ENCODE data around the gene GBX2. TPM values are rescaled to one million over a fixed set of nuclear protein-coding genes. Genes with fewer than 3 reads are reported as not detected.
A peak's percentile ranks its signal among the peaks of the same experiment; 100 is the strongest.

Gene GBX2
- total and polyA plus RNA-seq, 4 donors: 1.9 to 10.8 (median 6.9) TPM

GRCh38 chr2:236176951-236177350 is 8.8 kb upstream of the GBX2 start:
- DNase-seq (ENCODE audit: low read depth in 4 of 6, low spot score in 6 of 6): no peak
- H3K27ac ChIP-seq (ENCODE audit: low read depth, low read length): no peak overlapping the region
- no peaks in the 10 kb centered on the region for H3K9me3 ChIP-seq (ENCODE audit: control insufficient read depth, insufficient read depth, low read length)
- H3K36me3 ChIP-seq (ENCODE audit: control insufficient read depth, insufficient read depth, low read length): no peaks in the 10 kb centered on the region
- no peak overlapping the region for H3K4me3 ChIP-seq (ENCODE audit: low read depth, low read length)
- H3K4me1 ChIP-seq (ENCODE audit: control insufficient read depth, insufficient read depth, low read length): peaks cover 45% of the 10 kb centered on the region
- 60% methylated on average over 13 of the region's 21 CpGs for WGBS (ENCODE audit: insufficient coverage)
- peaks cover 94% of the 10 kb centered on the region for H3K27me3 ChIP-seq (ENCODE audit: control insufficient read depth, insufficient read depth, low read length)

GRCh38 chr2:236176417-236176816 is 8.2 kb upstream of the GBX2 start:
- Histone ChIP-seq H3K27me3 (ENCODE audit: control insufficient read depth, insufficient read depth, low read length) (peaks cover 95% of the 10 kb centered on the region), H3K4me3 (ENCODE audit: low read depth, low read length) (no peak overlapping the region), H3K4me1 (ENCODE audit: control insufficient read depth, insufficient read depth, low read length) (peaks cover 48% of the 10 kb centered on the region), H3K36me3 (ENCODE audit: control insufficient read depth, insufficient read depth, low read length) (no peaks in the 10 kb centered on the region), H3K9me3 (ENCODE audit: control insufficient read depth, insufficient read depth, low read length) (no peaks in the 10 kb centered on the region), H3K27ac (ENCODE audit: low read depth, low read length) (no peak overlapping the region)
- 39% methylated on average over 4 of the region's 7 CpGs for WGBS (ENCODE audit: insufficient coverage)
- peak in 2 of 6 donors; percentile 23 for DNase-seq (ENCODE audit: low read depth in 4 of 6, low spot score in 6 of 6)

- Histone ChIP-seq H3K27me3 (ENCODE audit: control insufficient read depth, insufficient read depth, low read length) (peaks cover 96% of the 10 kb centered on the region), H3K9me3 (ENCODE audit: control insufficient read depth, insufficient read depth, low read length) (no peaks in the 10 kb centered on the region), H3K4me1 (ENCODE audit: control insufficient read depth, insufficient read depth, low read length) (peaks cover 56% of the 10 kb centered on the region), H3K27ac (ENCODE audit: low read depth, low read length) (no peak overlapping the region), H3K4me3 (ENCODE audit: low read depth, low read length) (no peak overlapping the region), H3K36me3 (ENCODE audit: control insufficient read depth, insufficient read depth, low read length) (no peaks in the 10 kb centered on the region)
- peak in 1 of 6 donors; percentile 3 for DNase-seq (ENCODE audit: low read depth in 4 of 6, low spot score in 6 of 6)
- 48% methylated on average over 3 of the region's 6 CpGs for WGBS (ENCODE audit: insufficient coverage)
Measured at GRCh38 chr2:236175548-236176150, 7.5 kb upstream of the GBX2 start.

- peak in 1 of 6 donors; percentile 7 for DNase-seq (ENCODE audit: low read depth in 4 of 6, low spot score in 6 of 6)
- Histone ChIP-seq H3K36me3 (ENCODE audit: control insufficient read depth, insufficient read depth, low read length) (no peaks in the 10 kb centered on the region), H3K4me1 (ENCODE audit: control insufficient read depth, insufficient read depth, low read length) (peaks cover 61% of the 10 kb centered on the region), H3K9me3 (ENCODE audit: control insufficient read depth, insufficient read depth, low read length) (no peaks in the 10 kb centered on the region), H3K4me3 (ENCODE audit: low read depth, low read length) (no peak overlapping the region), H3K27me3 (ENCODE audit: control insufficient read depth, insufficient read depth, low read length) (peaks cover 96% of the 10 kb centered on the region), H3K27ac (ENCODE audit: low read depth, low read length) (no peak overlapping the region)
- 27% methylated on average over 8 of the region's 23 CpGs for WGBS (ENCODE audit: insufficient coverage)
Measured at GRCh38 chr2:236173729-236174607, 5.8 kb upstream of the GBX2 start.

GRCh38 chr2:236173036-236173728 is 5.0 kb upstream of the GBX2 start:
- Histone ChIP-seq H3K27ac (ENCODE audit: low read depth, low read length) (peak overlapping the region; percentile 40), H3K4me1 (ENCODE audit: control insufficient read depth, insufficient read depth, low read length) (peaks cover 60% of the 10 kb centered on the region), H3K36me3 (ENCODE audit: control insufficient read depth, insufficient read depth, low read length) (no peaks in the 10 kb centered on the region), H3K9me3 (ENCODE audit: control insufficient read depth, insufficient read depth, low read length) (no peaks in the 10 kb centered on the region), H3K4me3 (ENCODE audit: low read depth, low read length) (no peak overlapping the region), H3K27me3 (ENCODE audit: control insufficient read depth, insufficient read depth, low read length) (peaks cover 95% of the 10 kb centered on the region)
- 4% methylated on average over 61 of the region's 62 CpGs for WGBS (ENCODE audit: insufficient coverage)
- DNase-seq (ENCODE audit: low read depth in 4 of 6, low spot score in 6 of 6): peak in 1 of 6 donors; percentile 1

- no peaks in the 10 kb centered on the region for H3K9me3 ChIP-seq (ENCODE audit: control insufficient read depth, insufficient read depth, low read length)
- H3K27ac ChIP-seq (ENCODE audit: low read depth, low read length): peak overlapping the region; percentile 71
- H3K4me3 ChIP-seq (ENCODE audit: low read depth, low read length): no peak overlapping the region
- no peaks in the 10 kb centered on the region for H3K36me3 ChIP-seq (ENCODE audit: control insufficient read depth, insufficient read depth, low read length)
- peaks cover 56% of the 10 kb centered on the region for H3K4me1 ChIP-seq (ENCODE audit: control insufficient read depth, insufficient read depth, low read length)
- WGBS (ENCODE audit: insufficient coverage): 1% methylated on average over 33 of the region's 46 CpGs
- peaks cover 93% of the 10 kb centered on the region for H3K27me3 ChIP-seq (ENCODE audit: control insufficient read depth, insufficient read depth, low read length)
- peak in 1 of 6 donors; percentile 7 for DNase-seq (ENCODE audit: low read depth in 4 of 6, low spot score in 6 of 6)
Measured at GRCh38 chr2:236172255-236173035, 4.3 kb upstream of the GBX2 start.

- Histone ChIP-seq H3K4me1 (ENCODE audit: control insufficient read depth, insufficient read depth, low read length) (peaks cover 61% of the 10 kb centered on the region), H3K36me3 (ENCODE audit: control insufficient read depth, insufficient read depth, low read length) (no peaks in the 10 kb centered on the region), H3K4me3 (ENCODE audit: low read depth, low read length) (no peak overlapping the region), H3K27ac (ENCODE audit: low read depth, low read length) (peak overlapping the region; percentile 71), H3K9me3 (ENCODE audit: control insufficient read depth, insufficient read depth, low read length) (no peaks in the 10 kb centered on the region), H3K27me3 (ENCODE audit: control insufficient read depth, insufficient read depth, low read length) (peaks cover 93% of the 10 kb centered on the region)
- DNase-seq (ENCODE audit: low read depth in 4 of 6, low spot score in 6 of 6): peak in 3 of 6 donors; percentile 40 to 90 (median 88)
- WGBS (ENCODE audit: insufficient coverage): 5% methylated on average over 11 of the region's 16 CpGs
Measured at GRCh38 chr2:236171680-236172254, 3.6 kb upstream of the GBX2 start.

- 4% methylated on average over 25 of the region's 27 CpGs for WGBS (ENCODE audit: insufficient coverage)
- Histone ChIP-seq H3K27ac (ENCODE audit: low read depth, low read length) (peak overlapping the region; percentile 47), H3K36me3 (ENCODE audit: control insufficient read depth, insufficient read depth, low read length) (no peaks in the 10 kb centered on the region), H3K27me3 (ENCODE audit: control insufficient read depth, insufficient read depth, low read length) (peaks cover 93% of the 10 kb centered on the region), H3K9me3 (ENCODE audit: control insufficient read depth, insufficient read depth, low read length) (no peaks in the 10 kb centered on the region), H3K4me1 (ENCODE audit: control insufficient read depth, insufficient read depth, low read length) (peaks cover 62% of the 10 kb centered on the region), H3K4me3 (ENCODE audit: low read depth, low read length) (no peak overlapping the region)
- DNase-seq (ENCODE audit: low read depth in 4 of 6, low spot score in 6 of 6): no peak
Measured at GRCh38 chr2:236171181-236171679, 3.0 kb upstream of the GBX2 start.
